Mucosa of descending colon (tissue), 3 donors: ENCODE data around the gene CFAP68. TPM values are rescaled to one million over a fixed set of nuclear protein-coding genes. Genes with fewer than 3 reads are reported as not detected.

Experiments
- ATAC-seq: fragments of 200-7000 bp; cut with Tn5 transposase; one replicate; pipeline ENCODE4 v1.9.1; 2020; ENCODE audit warnings: mild to moderate bottlenecking, moderate library complexity
- DNase-seq, 3 donors: peaks; one replicate each; pipeline ENCODE4 v3.0.0-alpha.2; 2020
- H3K36me3 ChIP-seq: fragments of 200-600 bp; one replicate; pipeline ENCODE4 v1.8.0; 2021; ENCODE audit warnings: low read depth, mild to moderate bottlenecking
- H3K4me1 ChIP-seq: fragments of 200-600 bp; one replicate; pipeline ENCODE4 v1.8.0; 2021; ENCODE audit warnings: low read depth, mild to moderate bottlenecking
- H3K4me3 ChIP-seq: fragments of 200-600 bp; one replicate; pipeline ENCODE4 v1.8.0; 2021; ENCODE audit warnings: mild to moderate bottlenecking
- H3K9me3 ChIP-seq: fragments of 200-600 bp; one replicate; pipeline ENCODE4 v1.8.0; 2021; ENCODE audit warnings: mild to moderate bottlenecking
- CTCF ChIP-seq: fragments of 200-600 bp; IDR thresholded peaks from one replicate; pipeline ENCODE4 v1.8.0; 2022; ENCODE audit warnings: antibody characterized with exemption, mild to moderate bottlenecking
- intact Hi-C, 2 donors: fragments of 100-400 bp; cut with DNase I in 1 of 2; cut with micrococcal nuclease in 1 of 2; formaldehyde crosslinking; loops; one replicate each; pipeline versions ENCODE4 v1.11.0 to v1.11.1; 2022; cut with DNase I, micrococcal nuclease
- total RNA-seq, 3 donors: library from RNA; stranded (reverse); fragmentation: NEBNext Ultra II Directional in 2 of 3; extraction: Animal tissue kit (Norgen Biotek cat#: 25700) in 2 of 3; gene quantifications; one replicate each; pipeline versions ENCODE4 v1.2.1 to v1.2.4, GENCODE V29; 2021 to 2023
- donor health status: DM: no; HTN: no; CAD: no; lungs with moderate emphysema.
- donor health status: DM: no; HTN: no; CAD: no.
- donor health status: DM: no; HTN: yes; CAD: no.

Gene CFAP68
- total RNA-seq, 3 donors from 2014 or later = 12.2 to 26.4 (median 19.1) TPM

GRCh38 chr11:111836721-111837120 lies 42.6 kb upstream of the CFAP68 start:
- H3K9me3 ChIP-seq = no peaks in the 10 kb centered on the region
- DNase-seq = no peak
- intact Hi-C loops = loop anchor here in 1 of 2 donors (10.0 kb wide), 2 partner anchors 52 to 252 kb away; no protein-coding TSS in a partner anchor
- no peak for ATAC-seq
- H3K4me3 ChIP-seq = no peak overlapping the region
- H3K4me1 ChIP-seq = no peaks in the 10 kb centered on the region
- no peak for TF ChIP-seq CTCF
- no peaks in the 10 kb centered on the region for H3K36me3 ChIP-seq

- ATAC-seq = no peak
- H3K9me3 ChIP-seq = no peaks in the 10 kb centered on the region
- no peaks in the 10 kb centered on the region for H3K36me3 ChIP-seq
- no peak for DNase-seq
- intact Hi-C loops = loop anchor here in 1 of 2 donors (10.0 kb wide), 2 partner anchors 53 to 253 kb away; no protein-coding TSS in a partner anchor
- TF ChIP-seq CTCF = no peak
- H3K4me3 ChIP-seq = no peak overlapping the region
- no peaks in the 10 kb centered on the region for H3K4me1 ChIP-seq
Observed at GRCh38 chr11:111837366-111837891, 41.9 kb upstream of the CFAP68 start.

GRCh38 chr11:111838054-111838453 lies 41.3 kb upstream of the CFAP68 start:
- H3K4me1 ChIP-seq = no peaks in the 10 kb centered on the region
- H3K36me3 ChIP-seq = no peaks in the 10 kb centered on the region
- DNase-seq (no peak), ATAC-seq (no peak)
- intact Hi-C loops = loop anchor here in 1 of 2 donors (10.0 kb wide), 2 partner anchors 53 to 253 kb away; no protein-coding TSS in a partner anchor
- no peak for TF ChIP-seq CTCF
- no peaks in the 10 kb centered on the region for H3K9me3 ChIP-seq
- H3K4me3 ChIP-seq = no peak overlapping the region

GRCh38 chr11:111840143-111840542 lies 39.2 kb upstream of the CFAP68 start:
- H3K4me3 ChIP-seq = no peak overlapping the region
- no peaks in the 10 kb centered on the region for H3K4me1 ChIP-seq
- no peak for ATAC-seq
- H3K36me3 ChIP-seq = no peaks in the 10 kb centered on the region
- TF ChIP-seq CTCF = no peak
- no peaks in the 10 kb centered on the region for H3K9me3 ChIP-seq
- DNase-seq = no peak
- intact Hi-C loops = loop anchor here (10.0 kb wide), 1 partner anchor 275 kb away; no protein-coding TSS in a partner anchor

GRCh38 chr11:111841370-111842053 lies 37.8 kb upstream of the CFAP68 start:
- H3K9me3 ChIP-seq = no peaks in the 10 kb centered on the region
- no peak overlapping the region for H3K4me3 ChIP-seq
- no peaks in the 10 kb centered on the region for H3K4me1 ChIP-seq
- intact Hi-C loops = loop anchor here (10.0 kb wide), 1 partner anchor 277 kb away; no protein-coding TSS in a partner anchor
- DNase-seq (peak; percentile 69 to 97 (median 86)), ATAC-seq (peak; percentile 98)
- H3K36me3 ChIP-seq = no peaks in the 10 kb centered on the region
- TF ChIP-seq CTCF = peak; percentile 59
